GM12864 (cell line): ENCODE measurements around the gene CD101.

Experiments used
- DNase-seq: peaks from one replicate; pipeline ENCODE4 v3.0.0-alpha.2; 2011; ENCODE audit warnings: low read depth
- H3K4me3 ChIP-seq: 2 replicates; pipeline ENCODE4 v1.5.1; 2011; ENCODE audit warnings: mild to moderate bottlenecking, low read depth, low read length, control low read depth
- TF ChIP-seq, protein P1 (sequence below): IDR thresholded peaks from 2 replicates; pipeline ENCODE4 v1.5.1; 2011; ENCODE audit warnings: low read depth, mild to moderate bottlenecking, moderate library complexity, low read length, control low read depth, inconsistent platforms; ENCODE audit errors: missing control alignments

The CD101 gene

GRCh38 chr1:116986421-116987255, 14.9 kb upstream of the CD101 start:
- no peak overlapping the region for H3K4me3 ChIP-seq
- no peak for DNase-seq
- TF ChIP-seq, protein P1, sequence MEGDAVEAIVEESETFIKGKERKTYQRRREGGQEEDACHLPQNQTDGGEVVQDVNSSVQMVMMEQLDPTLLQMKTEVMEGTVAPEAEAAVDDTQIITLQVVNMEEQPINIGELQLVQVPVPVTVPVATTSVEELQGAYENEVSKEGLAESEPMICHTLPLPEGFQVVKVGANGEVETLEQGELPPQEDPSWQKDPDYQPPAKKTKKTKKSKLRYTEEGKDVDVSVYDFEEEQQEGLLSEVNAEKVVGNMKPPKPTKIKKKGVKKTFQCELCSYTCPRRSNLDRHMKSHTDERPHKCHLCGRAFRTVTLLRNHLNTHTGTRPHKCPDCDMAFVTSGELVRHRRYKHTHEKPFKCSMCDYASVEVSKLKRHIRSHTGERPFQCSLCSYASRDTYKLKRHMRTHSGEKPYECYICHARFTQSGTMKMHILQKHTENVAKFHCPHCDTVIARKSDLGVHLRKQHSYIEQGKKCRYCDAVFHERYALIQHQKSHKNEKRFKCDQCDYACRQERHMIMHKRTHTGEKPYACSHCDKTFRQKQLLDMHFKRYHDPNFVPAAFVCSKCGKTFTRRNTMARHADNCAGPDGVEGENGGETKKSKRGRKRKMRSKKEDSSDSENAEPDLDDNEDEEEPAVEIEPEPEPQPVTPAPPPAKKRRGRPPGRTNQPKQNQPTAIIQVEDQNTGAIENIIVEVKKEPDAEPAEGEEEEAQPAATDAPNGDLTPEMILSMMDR, result no peak

DNA sequence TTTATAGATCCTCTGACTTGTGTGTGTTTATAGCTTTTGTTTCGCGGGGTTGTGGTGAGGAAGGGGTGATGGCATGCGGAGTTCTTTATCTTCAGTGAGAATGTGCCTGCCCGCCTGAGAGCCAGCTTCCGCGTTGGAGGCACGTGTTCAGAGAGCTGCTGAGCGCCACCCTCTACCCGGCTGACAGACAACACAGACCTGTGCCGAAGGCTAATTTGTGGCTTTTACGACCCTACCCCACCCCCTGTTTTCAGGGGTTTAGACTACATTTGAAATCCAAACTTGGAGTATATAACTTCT, 14.4 kb upstream of the CD101 start:
- H3K4me3 ChIP-seq, result no peak overlapping the region
- TF ChIP-seq, protein P1, result no peak
- no peak for DNase-seq

- no peak overlapping the region for H3K4me3 ChIP-seq
- TF ChIP-seq, protein P1, result no peak
- DNase-seq, result no peak
Observed at GRCh38 chr1:116988248-116988647, 13.3 kb upstream of the CD101 start.

- H3K4me3 ChIP-seq, result no peak overlapping the region
- no peak for DNase-seq
- TF ChIP-seq, protein P1, result no peak
Observed at GRCh38 chr1:116988908-116989307, 12.7 kb upstream of the CD101 start.

GRCh38 chr1:116989835-116990234, 11.7 kb upstream of the CD101 start:
- DNase-seq, result no peak
- TF ChIP-seq, protein P1, result no peak
- H3K4me3 ChIP-seq, result no peak overlapping the region

GRCh38 chr1:116990612-116991151, 10.9 kb upstream of the CD101 start:
- TF ChIP-seq, protein P1, result no peak
- no peak for DNase-seq
- no peak overlapping the region for H3K4me3 ChIP-seq
